Measurements from ENCODE around the gene FOXJ3.

FOXJ3 gene

DNA sequence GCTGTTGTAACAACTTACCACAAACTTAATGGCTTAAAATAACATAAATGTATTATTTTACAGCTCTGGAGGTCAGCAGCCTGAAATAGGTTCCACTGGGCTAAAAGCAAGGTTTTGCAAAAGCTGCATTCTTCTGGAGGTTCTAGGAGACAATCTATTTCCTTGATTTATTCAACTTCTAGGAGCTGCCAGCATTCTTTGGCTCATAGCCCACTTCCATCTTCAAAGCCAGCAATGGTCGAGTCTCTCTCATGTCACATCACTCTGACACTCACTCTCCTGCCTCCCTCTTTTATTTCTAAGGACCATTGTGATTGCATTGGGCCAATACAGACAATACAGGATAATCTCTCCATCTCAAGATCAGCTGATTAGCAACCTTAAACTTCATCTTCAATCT lies 15.1 kb upstream of the FOXJ3 start:
- DNase-seq (ENCODE audit: insufficient read length, low spot score) = no peak

DNA sequence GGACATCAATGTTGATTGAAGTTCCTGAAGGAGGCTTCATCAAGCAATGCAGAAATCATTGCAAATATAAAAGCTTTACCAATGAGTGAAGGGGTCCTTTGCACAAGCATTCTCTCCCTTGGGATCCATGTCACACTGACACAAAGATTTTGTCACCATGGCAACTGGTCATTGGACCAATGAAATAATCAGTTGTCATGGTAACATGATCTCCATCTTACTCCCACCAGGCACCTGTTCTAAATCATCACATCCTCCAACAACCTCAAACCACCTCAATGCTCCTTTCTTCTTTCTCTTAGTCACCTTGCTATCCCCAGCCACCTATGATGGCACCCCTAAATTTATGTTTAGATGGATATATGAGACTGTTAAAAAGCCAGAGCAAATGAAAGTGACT lies 13.5 kb upstream of the FOXJ3 start:
- FAIRE-seq (no peak), DNase-seq (ENCODE audit: insufficient read length, low spot score) (no peak)
- TF ChIP-seq, protein P1, sequence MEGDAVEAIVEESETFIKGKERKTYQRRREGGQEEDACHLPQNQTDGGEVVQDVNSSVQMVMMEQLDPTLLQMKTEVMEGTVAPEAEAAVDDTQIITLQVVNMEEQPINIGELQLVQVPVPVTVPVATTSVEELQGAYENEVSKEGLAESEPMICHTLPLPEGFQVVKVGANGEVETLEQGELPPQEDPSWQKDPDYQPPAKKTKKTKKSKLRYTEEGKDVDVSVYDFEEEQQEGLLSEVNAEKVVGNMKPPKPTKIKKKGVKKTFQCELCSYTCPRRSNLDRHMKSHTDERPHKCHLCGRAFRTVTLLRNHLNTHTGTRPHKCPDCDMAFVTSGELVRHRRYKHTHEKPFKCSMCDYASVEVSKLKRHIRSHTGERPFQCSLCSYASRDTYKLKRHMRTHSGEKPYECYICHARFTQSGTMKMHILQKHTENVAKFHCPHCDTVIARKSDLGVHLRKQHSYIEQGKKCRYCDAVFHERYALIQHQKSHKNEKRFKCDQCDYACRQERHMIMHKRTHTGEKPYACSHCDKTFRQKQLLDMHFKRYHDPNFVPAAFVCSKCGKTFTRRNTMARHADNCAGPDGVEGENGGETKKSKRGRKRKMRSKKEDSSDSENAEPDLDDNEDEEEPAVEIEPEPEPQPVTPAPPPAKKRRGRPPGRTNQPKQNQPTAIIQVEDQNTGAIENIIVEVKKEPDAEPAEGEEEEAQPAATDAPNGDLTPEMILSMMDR (IDR thresholded peaks at IDR 0.05; ENCODE audit: insufficient read depth, missing control alignments) = no peak

More for the DNA sequence above, 15.1 kb upstream of the FOXJ3 start:
- TF ChIP-seq, protein P1 (IDR thresholded peaks at IDR 0.05; ENCODE audit: insufficient read depth, missing control alignments) = no peak
- FAIRE-seq = no peak

DNA sequence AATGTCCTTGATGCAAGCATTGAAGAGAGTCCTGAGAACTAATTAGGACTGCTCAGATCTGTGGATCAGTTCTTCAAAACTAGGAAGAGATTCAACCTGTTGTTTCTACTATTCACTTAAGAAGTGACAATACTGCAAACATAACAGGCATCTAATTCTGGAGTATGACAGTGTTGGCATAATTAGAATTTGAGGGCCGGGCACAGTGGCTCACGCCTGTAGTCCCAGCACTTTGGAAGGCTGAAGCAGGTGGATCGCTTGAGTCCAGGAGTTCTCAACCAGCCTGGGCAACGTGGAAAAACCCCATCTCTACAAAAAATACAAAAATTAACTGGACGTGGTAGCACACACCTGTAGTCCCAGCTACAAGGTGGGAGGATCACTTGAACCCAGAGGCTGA lies 8.0 kb upstream of the FOXJ3 start:
- no peak for FAIRE-seq
- DNase-seq (ENCODE audit: insufficient read length, low spot score) = no peak
- TF ChIP-seq, protein P1 (IDR thresholded peaks at IDR 0.05; ENCODE audit: insufficient read depth, missing control alignments) = no peak

DNA sequence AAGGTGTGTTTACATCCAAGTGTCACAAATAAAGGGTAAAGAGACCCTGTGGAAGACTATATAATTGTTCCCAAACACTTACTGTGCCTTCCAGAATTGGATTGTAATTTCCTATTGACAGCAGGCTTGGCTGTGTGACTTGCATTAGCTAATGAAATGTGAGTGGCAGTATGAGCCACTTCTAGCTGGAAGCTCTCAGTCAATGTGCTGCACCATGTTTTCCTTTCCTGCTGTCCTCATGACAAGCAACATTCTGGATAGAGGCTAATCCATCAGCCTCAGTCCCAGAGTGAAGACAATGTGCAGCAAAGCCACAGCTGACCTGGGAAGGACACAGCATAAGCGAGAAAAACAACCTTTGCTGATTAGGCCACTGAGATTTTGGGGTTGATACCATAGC lies 5.9 kb upstream of the FOXJ3 start:
- DNase-seq (ENCODE audit: insufficient read length, low spot score) (no peak), FAIRE-seq (no peak)
- TF ChIP-seq, protein P1 (IDR thresholded peaks at IDR 0.05; ENCODE audit: insufficient read depth, missing control alignments) = no peak

DNA sequence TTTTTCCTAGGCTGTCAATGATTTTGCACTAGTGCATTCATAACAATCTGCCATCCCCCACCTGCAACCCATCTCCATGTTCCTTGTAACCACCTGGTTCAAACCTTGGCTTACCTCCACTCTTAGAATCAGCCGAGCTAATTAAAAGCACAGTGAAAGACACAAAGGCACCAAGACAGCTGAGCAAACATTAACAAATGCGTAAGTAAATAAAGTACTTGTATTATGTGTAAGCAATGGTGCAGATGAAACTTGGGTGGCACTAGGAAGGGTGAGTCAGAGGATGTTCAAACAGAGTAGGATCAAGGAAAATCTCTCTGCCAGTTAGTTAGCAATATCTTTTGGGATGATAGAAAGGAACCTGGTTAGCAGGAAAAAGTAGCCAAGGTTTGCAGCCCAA lies 5.1 kb upstream of the FOXJ3 start:
- no peak for DNase-seq (ENCODE audit: insufficient read length, low spot score)
- no peak for FAIRE-seq
- TF ChIP-seq, protein P1 (IDR thresholded peaks at IDR 0.05; ENCODE audit: insufficient read depth, missing control alignments) = no peak

DNA sequence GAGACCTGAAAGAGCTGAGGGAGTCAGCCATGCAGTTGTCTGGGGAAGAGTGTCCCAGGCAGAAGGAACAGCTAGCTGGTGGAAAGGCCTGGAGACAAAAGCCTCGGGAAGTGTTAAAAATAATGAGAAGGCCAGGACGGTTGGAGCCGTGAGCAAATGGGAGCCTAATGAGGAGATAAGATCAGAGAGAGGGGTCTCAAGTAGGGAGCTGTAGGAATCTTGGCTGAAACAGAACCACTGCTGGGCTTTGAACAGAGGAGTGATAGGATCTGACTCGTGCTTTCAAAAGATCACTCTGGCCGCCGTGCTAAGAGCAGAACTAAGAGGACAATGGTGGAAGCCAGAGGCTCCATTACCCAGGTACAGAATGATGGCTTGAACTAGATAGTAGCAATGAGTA lies 1.9 kb upstream of the FOXJ3 start:
- TF ChIP-seq, protein P1 (IDR thresholded peaks at IDR 0.05; ENCODE audit: insufficient read depth, missing control alignments) = no peak
- DNase-seq (ENCODE audit: insufficient read length, low spot score) (no peak), FAIRE-seq (no peak)

DNA sequence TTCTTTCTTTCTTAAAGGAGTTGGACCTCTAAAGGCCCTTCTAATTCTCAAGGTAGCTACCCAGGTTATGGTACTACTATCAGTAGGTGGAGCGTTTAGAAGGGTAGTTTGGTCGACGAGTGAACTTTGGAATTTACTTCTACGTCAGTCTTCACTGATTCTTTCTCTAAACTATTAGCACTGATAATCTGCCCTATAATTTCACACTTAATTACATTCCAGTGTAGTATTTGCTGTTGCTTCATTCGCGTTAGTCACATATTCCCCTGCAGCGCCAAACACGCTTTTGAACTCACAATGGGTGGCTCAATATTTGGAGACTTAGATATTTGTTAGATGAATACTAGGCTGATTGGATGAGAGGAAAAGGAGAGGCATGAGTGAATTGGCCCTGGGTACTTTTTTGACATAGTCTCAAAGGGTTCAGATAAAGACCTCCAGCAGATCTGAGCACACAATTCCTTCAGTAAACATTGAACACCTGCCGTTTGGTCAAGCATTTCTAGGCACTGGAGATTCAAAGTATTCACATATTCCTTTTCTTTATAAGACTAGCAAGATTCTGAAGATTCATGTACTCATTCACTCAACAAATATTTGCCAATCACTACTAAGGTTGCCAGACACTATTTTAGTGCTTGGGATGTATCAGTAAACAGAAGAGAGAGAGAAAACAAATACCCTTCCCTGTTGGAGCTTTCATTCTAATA lies 929 bp upstream of the FOXJ3 start:
- DNase-seq (ENCODE audit: insufficient read length, low spot score) = no peak
- FAIRE-seq = no peak
- TF ChIP-seq, protein P1 (IDR thresholded peaks at IDR 0.05; ENCODE audit: insufficient read depth, missing control alignments) = no peak
